Sigmoid colon (tissue), 4 donors: ENCODE data around the gene CNOT4.
"Not testable (repeated sequence)": the region's sequence is repeated elsewhere in the genome, so short reads cannot be mapped to it uniquely, and the experiment has no call there.

ENCODE experiments used
- EP300 ChIP-seq, 4 donors: sonication (generic); formaldehyde crosslinking; IDR thresholded peaks; one replicate each; pipeline ENCODE4 v1.6.1; 2017; ENCODE audit warnings: antibody characterized with exemption in 4 of 4
- POLR2A ChIP-seq, 2 donors: fragments of 450-650 bp; IDR thresholded peaks; one replicate each; pipeline ENCODE4 v1.6.1; 2016; ENCODE audit warnings: antibody characterized with exemption in 2 of 2, mild to moderate bottlenecking in 2 of 2, moderate library complexity in 2 of 2
- TF ChIP-seq, protein P1 (sequence below), 4 experiments: fragments of 450-650 bp in 3 of 4; fragments of 200-600 bp in 1 of 4; IDR thresholded peaks; one replicate each; pipeline ENCODE4 v1.5.1; 2016 to 2019; ENCODE audit warnings: antibody characterized with exemption in 4 of 4, mild to moderate bottlenecking in 3 of 4, moderate library complexity in 2 of 4

DNA sequence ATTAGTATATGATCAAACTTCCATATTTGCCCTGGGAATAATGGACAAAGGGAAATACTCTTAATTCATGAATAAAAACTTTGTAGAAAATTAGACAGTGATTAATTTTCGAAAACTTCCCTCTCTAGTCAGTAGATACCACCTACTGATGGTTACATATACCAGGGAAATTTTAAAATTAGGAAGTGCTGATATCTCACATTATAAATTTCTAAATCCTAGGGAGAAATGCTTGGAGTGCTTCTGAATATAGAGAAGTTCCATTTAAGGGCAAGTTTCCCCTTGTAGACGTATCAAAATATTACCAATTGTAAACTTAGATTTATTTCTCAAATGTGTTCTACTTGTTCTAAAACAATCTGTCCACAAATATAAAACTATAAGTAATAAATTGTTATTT lies 64.6 kb downstream of the CNOT4 start:
- not testable (repeated sequence) for TF ChIP-seq POLR2A, EP300 (IDR thresholded peaks at IDR 0.05)
- TF ChIP-seq, protein P1, sequence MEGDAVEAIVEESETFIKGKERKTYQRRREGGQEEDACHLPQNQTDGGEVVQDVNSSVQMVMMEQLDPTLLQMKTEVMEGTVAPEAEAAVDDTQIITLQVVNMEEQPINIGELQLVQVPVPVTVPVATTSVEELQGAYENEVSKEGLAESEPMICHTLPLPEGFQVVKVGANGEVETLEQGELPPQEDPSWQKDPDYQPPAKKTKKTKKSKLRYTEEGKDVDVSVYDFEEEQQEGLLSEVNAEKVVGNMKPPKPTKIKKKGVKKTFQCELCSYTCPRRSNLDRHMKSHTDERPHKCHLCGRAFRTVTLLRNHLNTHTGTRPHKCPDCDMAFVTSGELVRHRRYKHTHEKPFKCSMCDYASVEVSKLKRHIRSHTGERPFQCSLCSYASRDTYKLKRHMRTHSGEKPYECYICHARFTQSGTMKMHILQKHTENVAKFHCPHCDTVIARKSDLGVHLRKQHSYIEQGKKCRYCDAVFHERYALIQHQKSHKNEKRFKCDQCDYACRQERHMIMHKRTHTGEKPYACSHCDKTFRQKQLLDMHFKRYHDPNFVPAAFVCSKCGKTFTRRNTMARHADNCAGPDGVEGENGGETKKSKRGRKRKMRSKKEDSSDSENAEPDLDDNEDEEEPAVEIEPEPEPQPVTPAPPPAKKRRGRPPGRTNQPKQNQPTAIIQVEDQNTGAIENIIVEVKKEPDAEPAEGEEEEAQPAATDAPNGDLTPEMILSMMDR (IDR thresholded peaks at IDR 0.05) = not testable (repeated sequence)
